ENCODE data around the gene PCDH9. TPM values are rescaled to one million over a fixed set of nuclear protein-coding genes. Genes with fewer than 3 reads are reported as not detected.

PCDH9 gene
- total RNA-seq, 1 donor from 2014 or later = 0.75 TPM

GRCh38 chr13:67223024-67223423, 7.1 kb downstream of the PCDH9 start:
- no peak for TF ChIP-seq CTCF (IDR thresholded peaks at IDR 0.05; ENCODE audit: insufficient read depth, low read length, poor library complexity, severe bottlenecking)
- H3K36me3 ChIP-seq (ENCODE audit: control insufficient read depth, insufficient read depth, low read length) = no peaks in the 10 kb centered on the region
- DNase-seq (ENCODE audit: low read depth) = no peak
- H3K27me3 ChIP-seq (ENCODE audit: control insufficient read depth, insufficient read depth, low read length) = no peaks in the 10 kb centered on the region
- H3K4me3 ChIP-seq (ENCODE audit: low read depth, low read length) = no peak overlapping the region

GRCh38 chr13:67221630-67222226, 8.4 kb downstream of the PCDH9 start:
- DNase-seq (ENCODE audit: low read depth) = no peak
- H3K36me3 ChIP-seq (ENCODE audit: control insufficient read depth, insufficient read depth, low read length) = no peaks in the 10 kb centered on the region
- H3K27me3 ChIP-seq (ENCODE audit: control insufficient read depth, insufficient read depth, low read length) = no peaks in the 10 kb centered on the region
- no peak for TF ChIP-seq CTCF (IDR thresholded peaks at IDR 0.05; ENCODE audit: insufficient read depth, low read length, poor library complexity, severe bottlenecking)
- no peak overlapping the region for H3K4me3 ChIP-seq (ENCODE audit: low read depth, low read length)

- TF ChIP-seq CTCF (IDR thresholded peaks at IDR 0.05; ENCODE audit: insufficient read depth, low read length, poor library complexity, severe bottlenecking) = no peak
- no peak overlapping the region for H3K4me3 ChIP-seq (ENCODE audit: low read depth, low read length)
- DNase-seq (ENCODE audit: low read depth) = no peak
- H3K27me3 ChIP-seq (ENCODE audit: control insufficient read depth, insufficient read depth, low read length) = no peaks in the 10 kb centered on the region
- H3K36me3 ChIP-seq (ENCODE audit: control insufficient read depth, insufficient read depth, low read length) = no peaks in the 10 kb centered on the region
Measured at GRCh38 chr13:67219113-67219512, 11.0 kb downstream of the PCDH9 start.

GRCh38 chr13:67217880-67218279, 12.3 kb downstream of the PCDH9 start:
- no peak for TF ChIP-seq CTCF (IDR thresholded peaks at IDR 0.05; ENCODE audit: insufficient read depth, low read length, poor library complexity, severe bottlenecking)
- Histone ChIP-seq H3K4me3 (ENCODE audit: low read depth, low read length) (no peak overlapping the region), H3K27me3 (ENCODE audit: control insufficient read depth, insufficient read depth, low read length) (no peaks in the 10 kb centered on the region), H3K36me3 (ENCODE audit: control insufficient read depth, insufficient read depth, low read length) (no peaks in the 10 kb centered on the region)
- DNase-seq (ENCODE audit: low read depth) = no peak

GRCh38 chr13:67216864-67217263, 13.3 kb downstream of the PCDH9 start:
- no peak for TF ChIP-seq CTCF (IDR thresholded peaks at IDR 0.05; ENCODE audit: insufficient read depth, low read length, poor library complexity, severe bottlenecking)
- DNase-seq (ENCODE audit: low read depth) = no peak
- Histone ChIP-seq H3K36me3 (ENCODE audit: control insufficient read depth, insufficient read depth, low read length) (no peaks in the 10 kb centered on the region), H3K4me3 (ENCODE audit: low read depth, low read length) (no peak overlapping the region), H3K27me3 (ENCODE audit: control insufficient read depth, insufficient read depth, low read length) (no peaks in the 10 kb centered on the region)

GRCh38 chr13:67210208-67210607, 19.9 kb downstream of the PCDH9 start:
- no peak for DNase-seq (ENCODE audit: low read depth)
- TF ChIP-seq CTCF (IDR thresholded peaks at IDR 0.05; ENCODE audit: insufficient read depth, low read length, poor library complexity, severe bottlenecking) = no peak
- H3K4me3 ChIP-seq (ENCODE audit: low read depth, low read length) = no peak overlapping the region

More at GRCh38 chr13:67210208-67210607, 19.9 kb downstream of the PCDH9 start:
- H3K27me3 ChIP-seq (ENCODE audit: control insufficient read depth, insufficient read depth, low read length) = no peaks in the 10 kb centered on the region
- H3K36me3 ChIP-seq (ENCODE audit: control insufficient read depth, insufficient read depth, low read length) = no peaks in the 10 kb centered on the region

Measured in kidney epithelial cell (primary cell).